NCI-H510A (cell line): ENCODE data around the gene MAPRE3.
A peak's percentile ranks its signal among the peaks of the same experiment; 100 is the strongest.
"Not testable (repeated sequence)": the region's sequence is repeated elsewhere in the genome, so short reads cannot be mapped to it uniquely, and the experiment has no call there.

Experiments used
- DNase-seq: peaks from one replicate; lab custom pipeline; 2025; lab: John Stamatoyannopoulos, UW

MAPRE3 gene

GRCh38 chr2:26970244-26970927, at the start of gene MAPRE3:
Gene MAPRE3 (plus strand): TSS chr2:26970637. CDS start chr2:27022219, 51,582 bp downstream.
- peak; percentile 60 for DNase-seq

GRCh38 chr2:26921323-26921722, 49.1 kb upstream of the MAPRE3 start:
- DNase-seq: no peak

- DNase-seq: peak; percentile 26
These were observed 47.8 kb upstream of the MAPRE3 start for GRCh38 chr2:26922405-26923188.

GRCh38 chr2:26923189-26923466, 47.3 kb upstream of the MAPRE3 start:
- not testable (repeated sequence) for DNase-seq

- no peak for DNase-seq
These were observed 45.7 kb upstream of the MAPRE3 start for GRCh38 chr2:26924731-26925099.

- DNase-seq: no peak
These were observed 45.2 kb upstream of the MAPRE3 start for GRCh38 chr2:26925100-26925791.

- DNase-seq: no peak
These were observed 43.2 kb upstream of the MAPRE3 start for GRCh38 chr2:26927221-26927620.

GRCh38 chr2:26932974-26933373, 37.5 kb upstream of the MAPRE3 start:
- no peak for DNase-seq

GRCh38 chr2:26933431-26934334, 36.8 kb upstream of the MAPRE3 start:
- DNase-seq: no peak

GRCh38 chr2:26934335-26934724, 36.1 kb upstream of the MAPRE3 start:
- no peak for DNase-seq

GRCh38 chr2:26934985-26935384, 35.5 kb upstream of the MAPRE3 start:
- no peak for DNase-seq

- no peak for DNase-seq
These were observed 33.6 kb upstream of the MAPRE3 start for GRCh38 chr2:26936855-26937254.

- no peak for DNase-seq
These were observed 31.9 kb upstream of the MAPRE3 start for GRCh38 chr2:26938399-26939118.

GRCh38 chr2:26940001-26940400, 30.4 kb upstream of the MAPRE3 start:
- DNase-seq: no peak

- DNase-seq: no peak
These were observed 29.0 kb upstream of the MAPRE3 start for GRCh38 chr2:26941486-26941885.

- DNase-seq: peak; percentile 14
These were observed 27.7 kb upstream of the MAPRE3 start for GRCh38 chr2:26942543-26943295.

GRCh38 chr2:26945991-26946750, 24.3 kb upstream of the MAPRE3 start:
- no peak for DNase-seq

- no peak for DNase-seq
These were observed 23.3 kb upstream of the MAPRE3 start for GRCh38 chr2:26946841-26947784.

GRCh38 chr2:26948800-26949199, 21.6 kb upstream of the MAPRE3 start:
- DNase-seq: no peak
